T-cell (primary cell): ENCODE results near the gene KIAA0753. TPM values are rescaled to one million over a fixed set of nuclear protein-coding genes. Genes with fewer than 3 reads are reported as not detected.

Source experiments
- ATAC-seq, 4 experiments: fragments of 200-7000 bp in 3 of 4; fragments of 150-1000 bp in 1 of 4; cut with Tn5 transposase; replicated peaks in 1 of 4; 1 replicate in 3 of 4; 2 replicates in 1 of 4; pipeline ENCODE4 v1.10.0; 2021; ENCODE audit warnings: moderate library complexity in 3 of 4, mild to moderate bottlenecking in 2 of 4, moderate number of reproducible peaks in 1 of 4
- CTCF ChIA-PET, 2 donors: fragments of 300-600 bp; sonication (Branson Sonifier 250); formaldehyde crosslinking; loops; one replicate each; lab custom pipeline; 2022; ENCODE audit warnings: antibody characterized with exemption in 2 of 2; lab: Charles Lee
- POLR2A ChIA-PET, 2 donors: fragments of 300-600 bp; sonication (Branson Sonifier 250); formaldehyde crosslinking; loops; one replicate each; lab custom pipeline; 2022; ENCODE audit warnings: antibody characterized with exemption in 2 of 2; lab: Charles Lee
- DNase-seq, 35 experiments: peaks; one replicate each; pipeline versions ENCODE4 v3.0.0 to v3.0.0-alpha.2; 2013 to 2023
- H3K27ac ChIP-seq: one replicate; pipeline ENCODE4 v1.5.1; 2013; ENCODE audit warnings: low read length
- H3K27me3 ChIP-seq, 2 experiments: replicated peaks in 1 of 2; 1 replicate in 1 of 2; 2 replicates in 1 of 2; pipeline versions ENCODE4 v1.6.1 to v1.7.0; 2013; ENCODE audit warnings: low read length in 1 of 2, mixed read lengths in 1 of 2; ENCODE audit not compliant: control insufficient read depth in 2 of 2, insufficient read depth in 2 of 2; ENCODE audit errors: extremely low read depth in 1 of 2
- H3K36me3 ChIP-seq, 2 donors: 1 replicate in 1 of 2; 2 replicates in 1 of 2; pipeline versions ENCODE4 v1.6.1 to v1.7.0; 2013; ENCODE audit warnings: low read length in 1 of 2; ENCODE audit not compliant: control insufficient read depth in 2 of 2, insufficient read depth in 1 of 2; ENCODE audit errors: extremely low read depth in 1 of 2
- H3K4me1 ChIP-seq, 2 experiments: 1 replicate in 1 of 2; 2 replicates in 1 of 2; pipeline versions ENCODE4 v1.6.1 to v1.7.0; 2013; ENCODE audit warnings: low read length in 2 of 2, mixed read lengths in 1 of 2; ENCODE audit not compliant: insufficient read depth in 2 of 2, control insufficient read depth in 1 of 2; ENCODE audit errors: extremely low read depth in 1 of 2
- H3K4me3 ChIP-seq, 2 donors: 1 replicate in 1 of 2; 2 replicates in 1 of 2; pipeline versions ENCODE4 v1.5.1 to v1.7.0; 2013; ENCODE audit warnings: mild to moderate bottlenecking in 2 of 2, low read length in 1 of 2, moderate library complexity in 1 of 2; ENCODE audit not compliant: control insufficient read depth in 1 of 2; ENCODE audit errors: extremely low read depth in 1 of 2
- H3K9me3 ChIP-seq: 2 replicates; pipeline ENCODE4 v1.7.0; 2013
- H3K27ac Mint-ChIP-seq, 2 donors: one replicate each; pipeline ENCODE4 v1.8.0; 2020 to 2021; ENCODE audit warnings: mild to moderate bottlenecking in 2 of 2, mixed read lengths in 2 of 2
- H3K27me3 Mint-ChIP-seq, 2 donors: one replicate each; pipeline ENCODE4 v1.8.0; 2021 to 2022; ENCODE audit warnings: mixed read lengths in 2 of 2
- H3K36me3 Mint-ChIP-seq: one replicate; pipeline ENCODE4 v1.8.0; 2021; ENCODE audit warnings: mixed read lengths
- H3K4me1 Mint-ChIP-seq, 3 donors: one replicate each; pipeline ENCODE4 v1.8.0; 2020 to 2022; ENCODE audit warnings: mixed read lengths in 3 of 3, mild to moderate bottlenecking in 1 of 3
- H3K4me3 Mint-ChIP-seq, 3 donors: one replicate each; pipeline ENCODE4 v1.8.0; 2020 to 2022; ENCODE audit warnings: mild to moderate bottlenecking in 3 of 3, mixed read lengths in 3 of 3, moderate library complexity in 3 of 3
- H3K9me3 Mint-ChIP-seq, 3 donors: one replicate each; pipeline ENCODE4 v1.8.0; 2020 to 2022; ENCODE audit warnings: mixed read lengths in 3 of 3
- WGBS: methylation state at CpG from one replicate; pipeline ENCODE4 v1.1.5; 2013; ENCODE audit warnings: missing lambda C conversion rate; ENCODE audit not compliant: insufficient coverage; 5-methylcytosine and 5-hydroxymethylcytosine counted together
- total RNA-seq, 35 experiments: library from RNA in 6 of 35; stranded (reverse) in 6 of 35; fragments of 120-200 nt in 1 of 35; gene quantifications; one replicate each; pipeline versions ENCODE4 v1.2.1 to v1.2.4 and lab custom pipeline; 2013 to 2026

The KIAA0753 gene
- total RNA-seq, 5 donors from 2014 or later (not counting 1 experiment from before 2014, with no cell fraction given), result 12.4 to 16.9 (median 15.9) TPM

GRCh38 chr17:6611231-6611630 is 29.3 kb downstream of the KIAA0753 start:
- no peaks in the 10 kb centered on the region for H3K27me3 Mint-ChIP-seq
- H3K36me3 Mint-ChIP-seq, result peaks cover 61% of the 10 kb centered on the region
- H3K36me3 ChIP-seq, result peaks cover 11 to 53% of the 10 kb centered on the region in 2 donors
- POLR2A ChIA-PET, result no interaction called here
- H3K9me3 ChIP-seq, result no peaks in the 10 kb centered on the region
- CTCF ChIA-PET, result no interaction called here
- no peaks in the 10 kb centered on the region for H3K4me1 ChIP-seq
- ATAC-seq (no peak), DNase-seq (no peak)
- no peak overlapping the region for H3K4me3 ChIP-seq
- no peak overlapping the region for H3K4me3 Mint-ChIP-seq
- no peak overlapping the region for H3K27ac ChIP-seq
- H3K4me1 Mint-ChIP-seq, result peaks cover 0 to 6% (median 0%) of the 10 kb centered on the region in 3 donors
- WGBS, result 100% methylated on average over 1 of the region's 4 CpGs
- no peaks in the 10 kb centered on the region for H3K27me3 ChIP-seq
- H3K9me3 Mint-ChIP-seq, result no peaks in the 10 kb centered on the region
- H3K27ac Mint-ChIP-seq, result no peak overlapping the region

GRCh38 chr17:6610011-6610410 is 30.5 kb downstream of the KIAA0753 start:
- no CpG with 5 or more reads among the region's 5 CpGs for WGBS
- H3K36me3 Mint-ChIP-seq, result peaks cover 63% of the 10 kb centered on the region
- no peak overlapping the region for H3K4me3 Mint-ChIP-seq
- H3K9me3 Mint-ChIP-seq, result no peaks in the 10 kb centered on the region
- ChIA-PET POLR2A (interaction anchor here (0.7 kb wide), 2 partner anchors 9 to 1980 kb away, joined by 3 to 5 read pairs; no protein-coding TSS in a partner anchor), CTCF (interaction anchor here in 1 of 2 donors (0.6 kb wide), 1 partner anchor 19 kb away, joined by 3 read pairs; no protein-coding TSS in a partner anchor)
- Histone ChIP-seq H3K4me1 (no peaks in the 10 kb centered on the region), H3K9me3 (no peaks in the 10 kb centered on the region), H3K4me3 (no peak overlapping the region), H3K27ac (no peak overlapping the region), H3K36me3 (peaks cover 5 to 62% of the 10 kb centered on the region in 2 donors), H3K27me3 (no peaks in the 10 kb centered on the region)
- DNase-seq, result no peak
- no peak overlapping the region for H3K27ac Mint-ChIP-seq
- peaks cover 0 to 6% (median 0%) of the 10 kb centered on the region in 3 donors for H3K4me1 Mint-ChIP-seq
- no peaks in the 10 kb centered on the region for H3K27me3 Mint-ChIP-seq
- no peak for ATAC-seq

GRCh38 chr17:6608321-6608720 is 32.2 kb downstream of the KIAA0753 start:
- Mint-ChIP-seq H3K4me3 (no peak overlapping the region), H3K27ac (no peak overlapping the region), H3K4me1 (no peaks in the 10 kb centered on the region), H3K36me3 (peaks cover 66% of the 10 kb centered on the region), H3K27me3 (no peaks in the 10 kb centered on the region), H3K9me3 (no peaks in the 10 kb centered on the region)
- DNase-seq (no peak), ATAC-seq (no peak)
- WGBS, result no CpG with 5 or more reads among the region's 3 CpGs
- no peaks in the 10 kb centered on the region for H3K9me3 ChIP-seq
- no peak overlapping the region for H3K27ac ChIP-seq
- H3K27me3 ChIP-seq, result no peaks in the 10 kb centered on the region
- H3K36me3 ChIP-seq, result peaks cover 5 to 74% of the 10 kb centered on the region in 2 donors
- no peak overlapping the region for H3K4me3 ChIP-seq
- ChIA-PET CTCF (no interaction called here), POLR2A (no interaction called here)
- no peaks in the 10 kb centered on the region for H3K4me1 ChIP-seq

- H3K36me3 ChIP-seq, result peaks cover 0 to 65% of the 10 kb centered on the region in 2 donors
- no peak for ATAC-seq
- CTCF ChIA-PET, result no interaction called here
Measured at GRCh38 chr17:6605142-6605541, 35.4 kb downstream of the KIAA0753 start.

GRCh38 chr17:6603744-6604325 is 36.7 kb downstream of the KIAA0753 start:
- ChIA-PET CTCF (no interaction called here), POLR2A (no interaction called here)
- H3K9me3 Mint-ChIP-seq, result no peaks in the 10 kb centered on the region
- DNase-seq (no peak), ATAC-seq (no peak)
- Histone ChIP-seq H3K36me3 (peaks cover 0 to 62% of the 10 kb centered on the region in 2 donors), H3K27ac (no peak overlapping the region), H3K9me3 (no peaks in the 10 kb centered on the region), H3K4me3 (no peak overlapping the region), H3K27me3 (no peaks in the 10 kb centered on the region), H3K4me1 (no peaks in the 10 kb centered on the region)
- no peaks in the 10 kb centered on the region for H3K27me3 Mint-ChIP-seq
- H3K27ac Mint-ChIP-seq, result no peak overlapping the region
- WGBS, result 90% methylated on average over 3 of the region's 3 CpGs
- peaks cover 82% of the 10 kb centered on the region for H3K36me3 Mint-ChIP-seq
- H3K4me1 Mint-ChIP-seq, result peaks cover 0 to 2% (median 0%) of the 10 kb centered on the region in 3 donors
- no peak overlapping the region for H3K4me3 Mint-ChIP-seq

More at GRCh38 chr17:6605142-6605541, 35.4 kb downstream of the KIAA0753 start:
- Mint-ChIP-seq H3K36me3 (peaks cover 84% of the 10 kb centered on the region), H3K27ac (no peak overlapping the region), H3K4me3 (no peak overlapping the region), H3K4me1 (peaks cover 0 to 2% (median 0%) of the 10 kb centered on the region in 3 donors), H3K27me3 (no peaks in the 10 kb centered on the region), H3K9me3 (no peaks in the 10 kb centered on the region)
- Histone ChIP-seq H3K27me3 (no peaks in the 10 kb centered on the region), H3K27ac (no peak overlapping the region), H3K4me3 (no peak overlapping the region), H3K4me1 (no peaks in the 10 kb centered on the region), H3K9me3 (no peaks in the 10 kb centered on the region)
- POLR2A ChIA-PET, result interaction anchor here in 1 of 2 donors (0.6 kb wide), 1 partner anchor 1737 kb away, joined by 5 read pairs; no protein-coding TSS in a partner anchor
- 94% methylated on average over 5 of the region's 6 CpGs for whole genome bisulfite sequencing
- no peak for DNase-seq

GRCh38 chr17:6602141-6602540 is 38.4 kb downstream of the KIAA0753 start:
- Histone ChIP-seq H3K36me3 (peaks cover 0 to 61% of the 10 kb centered on the region in 2 donors), H3K4me1 (no peaks in the 10 kb centered on the region), H3K27me3 (no peaks in the 10 kb centered on the region), H3K4me3 (no peak overlapping the region), H3K27ac (no peak overlapping the region), H3K9me3 (no peaks in the 10 kb centered on the region)
- H3K9me3 Mint-ChIP-seq, result no peaks in the 10 kb centered on the region
- ATAC-seq (no peak), DNase-seq (no peak)
- ChIA-PET CTCF (no interaction called here), POLR2A (no interaction called here)
- peaks cover 81% of the 10 kb centered on the region for H3K36me3 Mint-ChIP-seq
- no peaks in the 10 kb centered on the region for H3K27me3 Mint-ChIP-seq
- peaks cover 0 to 2% (median 0%) of the 10 kb centered on the region in 3 donors for H3K4me1 Mint-ChIP-seq
- no peak overlapping the region for H3K27ac Mint-ChIP-seq
- no peak overlapping the region for H3K4me3 Mint-ChIP-seq
- no CpG with 5 or more reads among the region's 2 CpGs for WGBS
